GM03348 (cell line): ENCODE results near the gene MRTFB.
"Not testable (repeated sequence)": the region's sequence is repeated elsewhere in the genome, so short reads cannot be mapped to it uniquely, and the experiment has no call there.

Source experiments
- DNase-seq: peaks from one replicate; pipeline ENCODE4 v3.0.0; 2012; ENCODE audit warnings: low spot score

Gene MRTFB, protein sequence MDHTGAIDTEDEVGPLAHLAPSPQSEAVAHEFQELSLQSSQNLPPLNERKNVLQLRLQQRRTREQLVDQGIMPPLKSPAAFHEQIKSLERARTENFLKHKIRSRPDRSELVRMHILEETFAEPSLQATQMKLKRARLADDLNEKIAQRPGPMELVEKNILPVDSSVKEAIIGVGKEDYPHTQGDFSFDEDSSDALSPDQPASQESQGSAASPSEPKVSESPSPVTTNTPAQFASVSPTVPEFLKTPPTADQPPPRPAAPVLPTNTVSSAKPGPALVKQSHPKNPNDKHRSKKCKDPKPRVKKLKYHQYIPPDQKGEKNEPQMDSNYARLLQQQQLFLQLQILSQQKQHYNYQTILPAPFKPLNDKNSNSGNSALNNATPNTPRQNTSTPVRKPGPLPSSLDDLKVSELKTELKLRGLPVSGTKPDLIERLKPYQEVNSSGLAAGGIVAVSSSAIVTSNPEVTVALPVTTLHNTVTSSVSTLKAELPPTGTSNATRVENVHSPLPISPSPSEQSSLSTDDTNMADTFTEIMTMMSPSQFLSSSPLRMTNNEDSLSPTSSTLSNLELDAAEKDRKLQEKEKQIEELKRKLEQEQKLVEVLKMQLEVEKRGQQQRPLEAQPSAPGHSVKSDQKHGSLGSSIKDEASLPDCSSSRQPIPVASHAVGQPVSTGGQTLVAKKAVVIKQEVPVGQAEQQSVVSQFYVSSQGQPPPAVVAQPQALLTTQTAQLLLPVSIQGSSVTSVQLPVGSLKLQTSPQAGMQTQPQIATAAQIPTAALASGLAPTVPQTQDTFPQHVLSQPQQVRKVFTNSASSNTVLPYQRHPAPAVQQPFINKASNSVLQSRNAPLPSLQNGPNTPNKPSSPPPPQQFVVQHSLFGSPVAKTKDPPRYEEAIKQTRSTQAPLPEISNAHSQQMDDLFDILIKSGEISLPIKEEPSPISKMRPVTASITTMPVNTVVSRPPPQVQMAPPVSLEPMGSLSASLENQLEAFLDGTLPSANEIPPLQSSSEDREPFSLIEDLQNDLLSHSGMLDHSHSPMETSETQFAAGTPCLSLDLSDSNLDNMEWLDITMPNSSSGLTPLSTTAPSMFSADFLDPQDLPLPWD

DNA sequence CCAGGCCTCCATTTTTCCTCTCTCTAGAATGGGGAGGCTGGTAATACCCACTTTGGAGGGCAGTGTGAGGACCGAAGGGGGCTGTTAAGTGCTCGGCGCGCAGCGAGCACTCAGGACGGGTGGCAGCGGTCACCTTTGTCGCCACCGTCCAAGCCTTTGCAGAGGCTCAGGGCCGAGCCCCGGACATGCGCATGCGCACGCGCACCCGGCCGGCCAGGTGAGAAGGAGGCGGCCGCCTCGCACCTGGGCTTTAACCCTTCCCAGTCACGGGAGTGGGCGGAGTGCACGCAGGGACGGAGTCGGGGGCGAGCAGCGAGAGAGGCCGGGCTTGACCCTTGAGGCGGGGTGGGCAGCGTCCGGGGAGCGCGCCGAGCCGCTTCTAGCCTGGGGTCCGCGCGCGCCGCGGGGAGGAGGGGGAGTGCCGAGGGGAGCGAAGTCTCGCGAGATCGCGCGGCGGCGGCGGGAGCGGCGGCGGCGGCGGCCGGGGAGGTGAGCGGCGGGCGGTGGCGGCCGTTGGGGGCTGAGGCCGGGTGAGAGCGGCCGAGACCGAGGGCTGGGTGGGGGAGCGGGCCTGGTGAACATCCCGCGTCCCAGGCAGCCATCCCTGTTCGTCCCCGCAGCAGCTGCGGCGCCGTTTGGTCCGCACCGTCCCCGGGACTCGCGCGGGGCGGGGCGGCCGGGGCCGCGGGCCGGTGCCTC, at the start of gene MRTFB:
MRTFB (plus strand) TSS at position 443 of the 699 bp plus-strand sequence. CDS start 69,288 bp downstream, outside the sequence.
- peak; percentile 93 for DNase-seq

- not testable (repeated sequence) for DNase-seq
These were observed 47.6 kb upstream of the MRTFB start for GRCh38 chr16:14023526-14023925.

- DNase-seq = no peak
These were observed 46.8 kb upstream of the MRTFB start for GRCh38 chr16:14024283-14024682.

GRCh38 chr16:14026572-14027285, 44.4 kb upstream of the MRTFB start:
- DNase-seq = no peak

DNA sequence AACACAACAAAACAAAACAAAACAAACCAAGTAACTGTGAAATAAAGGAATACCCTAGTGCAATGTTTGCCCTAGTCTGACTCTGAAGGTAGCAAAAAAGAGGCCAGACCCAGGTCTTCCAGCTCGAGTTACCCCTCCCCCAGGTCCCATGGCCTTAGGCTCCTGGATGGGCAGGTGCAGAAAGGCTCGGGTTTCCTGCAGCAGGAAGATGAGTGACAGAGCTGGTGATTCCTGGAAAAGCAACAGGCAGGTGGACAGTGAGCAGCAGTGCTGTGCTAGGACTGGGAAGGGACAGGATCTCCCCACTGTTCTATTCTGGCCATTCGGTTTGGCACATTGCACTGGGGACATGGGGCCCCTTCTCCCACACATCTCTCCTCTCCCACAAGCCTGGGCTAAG, 42.9 kb upstream of the MRTFB start:
- no peak for DNase-seq

DNA sequence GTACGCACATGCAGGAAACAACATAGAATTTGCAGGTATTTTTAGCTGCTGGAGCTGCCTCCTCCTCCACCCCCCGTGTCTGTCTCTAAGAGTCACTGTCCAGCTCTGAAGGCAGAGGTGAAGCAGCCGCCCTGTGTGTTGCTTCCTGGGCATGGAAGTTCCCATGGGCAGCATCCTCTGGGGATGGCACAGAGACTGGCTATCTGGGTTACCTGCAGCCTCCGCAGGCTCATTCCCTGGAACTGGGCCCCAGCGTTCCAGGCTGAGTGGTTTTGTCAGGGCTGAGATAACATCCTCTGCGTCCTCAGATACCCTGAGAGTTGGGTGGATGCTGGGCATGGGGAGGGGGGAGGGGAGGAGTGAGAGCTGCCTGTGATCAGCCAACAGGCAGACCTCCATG, 41.5 kb upstream of the MRTFB start:
- no peak for DNase-seq

DNA sequence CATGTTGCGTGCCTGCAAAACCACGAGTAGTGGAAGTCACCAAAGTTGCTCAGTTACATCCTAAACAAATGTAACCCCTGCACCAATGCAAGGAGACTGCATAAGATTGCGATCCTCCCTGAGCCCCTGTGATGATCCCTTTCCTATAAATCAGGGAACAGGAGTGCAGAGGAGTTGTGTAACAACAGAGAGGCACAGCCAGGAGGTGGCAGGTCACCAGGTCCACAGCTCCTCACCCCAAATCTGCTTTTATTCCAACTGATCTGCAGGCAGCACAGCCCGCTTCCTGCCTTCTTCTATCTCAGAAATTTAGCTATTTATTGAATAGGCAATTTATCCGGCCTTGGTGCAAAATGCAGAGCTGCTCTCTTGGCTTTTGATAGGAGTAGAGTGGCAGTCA, 36.0 kb upstream of the MRTFB start:
- DNase-seq = no peak

- DNase-seq = no peak
These were observed 34.2 kb upstream of the MRTFB start for GRCh38 chr16:14036889-14037288.

GRCh38 chr16:14037960-14038359, 33.2 kb upstream of the MRTFB start:
- DNase-seq = no peak

DNA sequence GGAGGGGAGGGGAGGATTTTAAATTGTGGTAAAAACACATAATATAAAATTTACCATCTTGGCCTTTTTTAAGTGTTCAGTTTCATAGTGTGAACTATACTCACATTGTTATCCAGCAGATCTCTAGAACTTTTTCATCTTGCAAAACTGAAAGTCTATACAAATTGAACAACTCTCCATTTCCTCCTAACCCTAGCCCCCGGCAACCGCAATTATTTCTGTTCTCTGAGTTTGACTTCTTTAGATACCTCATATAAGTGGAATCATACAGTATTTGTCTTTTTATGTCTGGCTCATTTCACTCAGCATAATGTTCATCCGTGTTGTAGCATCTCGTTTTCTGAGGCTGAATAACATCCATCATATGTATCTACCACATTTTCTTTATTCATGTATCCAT, 30.0 kb upstream of the MRTFB start:
- DNase-seq = no peak

GRCh38 chr16:14042706-14043105, 28.4 kb upstream of the MRTFB start:
- DNase-seq = no peak

- DNase-seq = no peak
These were observed 27.8 kb upstream of the MRTFB start for GRCh38 chr16:14043278-14043677.

- no peak for DNase-seq
These were observed 27.3 kb upstream of the MRTFB start for GRCh38 chr16:14043793-14044192.

DNA sequence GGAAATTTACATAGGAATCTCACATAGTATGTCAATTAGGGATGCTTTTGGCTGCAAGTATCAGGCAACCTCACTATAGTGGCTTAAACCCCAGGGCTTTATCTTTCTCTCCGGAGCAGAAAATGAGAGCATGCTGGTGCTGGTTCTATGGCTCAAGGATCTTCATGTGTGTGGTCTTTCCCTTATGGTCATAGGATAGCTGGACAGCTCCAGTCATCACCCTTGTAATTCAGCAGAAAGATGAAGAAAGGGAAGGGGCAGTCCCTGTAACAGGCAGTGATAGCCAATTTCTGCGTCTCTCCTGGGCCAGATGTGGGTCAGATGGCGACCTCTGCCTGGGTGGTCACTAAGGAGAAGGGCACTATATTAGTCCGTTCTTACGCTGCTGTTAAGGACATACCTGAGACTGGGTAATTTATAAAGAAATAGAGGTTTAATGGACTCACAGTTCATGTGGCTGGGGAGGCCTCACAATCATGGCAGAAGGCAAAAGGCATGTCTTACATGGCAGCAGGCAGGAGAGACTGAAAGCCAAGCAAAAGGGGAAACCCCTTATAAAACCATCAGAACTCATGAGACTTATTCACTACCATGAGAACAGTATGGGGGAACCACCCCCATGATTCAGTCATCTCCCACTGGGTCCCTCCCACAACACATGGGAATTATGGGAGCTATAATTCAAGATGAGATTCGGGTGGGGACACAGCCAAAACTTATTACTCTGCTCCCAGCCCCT, 23.8 kb upstream of the MRTFB start:
- not testable (repeated sequence) for DNase-seq

GRCh38 chr16:14050291-14051027, 20.7 kb upstream of the MRTFB start:
- no peak for DNase-seq

DNA sequence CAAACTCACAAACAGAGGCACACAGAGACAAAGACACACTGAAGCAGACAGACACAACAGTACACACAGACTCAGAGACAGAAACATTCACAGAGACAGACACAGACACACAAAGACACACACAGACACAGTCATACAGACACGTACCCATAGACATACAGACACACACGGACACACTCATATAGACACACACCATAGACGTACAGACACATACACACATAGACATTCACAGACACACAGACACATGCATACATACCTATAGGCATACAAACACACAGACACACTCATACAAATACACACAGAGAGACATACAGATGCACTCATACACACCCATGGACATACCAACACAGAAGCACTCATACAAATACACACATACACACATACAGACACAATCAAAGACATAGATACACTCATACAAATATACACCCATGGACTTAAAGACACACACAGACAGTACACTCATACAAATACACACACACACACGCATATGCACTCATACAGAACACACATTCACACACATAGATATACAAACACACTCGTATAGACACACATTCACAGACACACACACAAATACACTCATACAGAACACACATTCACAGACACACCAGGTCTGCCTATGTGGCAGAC, 19.9 kb upstream of the MRTFB start:
- DNase-seq = no peak

DNA sequence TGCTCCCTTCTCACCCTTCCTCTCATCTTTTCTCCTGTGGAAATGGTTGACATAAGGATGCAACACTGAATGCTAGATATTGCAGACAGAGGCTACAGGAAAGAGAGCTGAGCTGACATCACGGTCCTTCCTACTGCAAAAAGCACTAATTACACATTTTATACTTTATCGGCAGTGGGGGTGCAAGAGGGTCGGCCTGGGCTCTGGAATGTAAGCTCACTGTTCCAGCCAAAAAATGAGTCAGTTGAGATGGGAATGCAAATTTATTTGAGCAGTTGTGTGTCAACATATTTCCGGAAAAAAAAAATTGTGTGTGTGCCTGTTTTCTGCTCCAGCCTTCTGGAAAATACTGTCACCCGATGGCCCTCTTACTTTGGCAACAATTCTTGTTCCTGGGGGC, 14.1 kb upstream of the MRTFB start:
- DNase-seq = no peak

DNA sequence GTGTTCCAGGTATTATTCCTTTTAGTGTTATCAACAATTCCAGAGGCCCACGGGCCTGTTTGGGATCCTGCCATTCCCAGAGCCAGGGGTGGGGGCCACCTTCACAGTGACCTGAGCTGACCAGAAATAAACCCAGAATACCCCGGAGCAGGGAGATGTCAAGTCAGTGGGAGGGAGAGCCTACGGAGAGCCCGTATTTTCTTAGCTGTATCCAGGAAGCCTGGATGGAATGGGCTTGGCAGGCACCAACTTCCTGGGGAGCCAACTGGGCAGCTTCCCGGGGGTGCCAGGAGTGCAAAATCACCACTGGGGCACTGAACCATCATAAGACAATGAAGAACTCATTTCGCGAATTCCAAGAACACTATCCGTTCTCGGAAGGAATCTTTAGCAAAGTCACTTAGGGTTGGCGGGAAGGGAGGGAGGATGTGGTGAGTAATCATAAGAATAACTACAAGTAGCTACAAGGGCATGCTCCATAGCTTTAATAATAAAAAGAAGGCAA, 13.2 kb upstream of the MRTFB start:
- DNase-seq = no peak

DNA sequence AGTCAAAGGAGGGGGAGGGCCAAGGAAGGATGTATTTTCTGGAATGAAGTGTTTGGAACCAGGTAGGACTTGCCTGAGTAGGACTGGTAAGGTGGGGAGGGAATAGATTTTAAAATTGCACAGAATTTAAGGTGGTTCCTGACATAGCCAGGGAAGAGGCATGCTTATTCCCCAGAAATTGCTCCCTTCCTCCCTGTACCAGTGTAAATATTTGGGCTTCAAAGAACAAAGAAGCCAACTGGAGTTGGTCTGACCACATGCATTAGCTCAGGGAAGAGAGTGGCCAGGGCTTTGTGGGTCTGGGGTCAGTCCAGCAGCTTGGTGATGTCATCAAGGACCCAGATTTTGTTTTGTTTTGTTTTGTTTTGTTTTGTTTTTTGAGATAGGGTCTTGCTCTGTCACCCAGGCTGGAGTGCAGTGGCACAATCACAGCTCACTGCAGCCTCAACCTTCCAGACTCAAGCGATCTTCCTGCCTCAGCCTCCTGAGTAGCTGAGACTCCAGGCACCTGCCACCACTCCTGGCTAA, 9.3 kb upstream of the MRTFB start:
- no peak for DNase-seq
